ENCODE results near the gene RBP3.

DNA sequence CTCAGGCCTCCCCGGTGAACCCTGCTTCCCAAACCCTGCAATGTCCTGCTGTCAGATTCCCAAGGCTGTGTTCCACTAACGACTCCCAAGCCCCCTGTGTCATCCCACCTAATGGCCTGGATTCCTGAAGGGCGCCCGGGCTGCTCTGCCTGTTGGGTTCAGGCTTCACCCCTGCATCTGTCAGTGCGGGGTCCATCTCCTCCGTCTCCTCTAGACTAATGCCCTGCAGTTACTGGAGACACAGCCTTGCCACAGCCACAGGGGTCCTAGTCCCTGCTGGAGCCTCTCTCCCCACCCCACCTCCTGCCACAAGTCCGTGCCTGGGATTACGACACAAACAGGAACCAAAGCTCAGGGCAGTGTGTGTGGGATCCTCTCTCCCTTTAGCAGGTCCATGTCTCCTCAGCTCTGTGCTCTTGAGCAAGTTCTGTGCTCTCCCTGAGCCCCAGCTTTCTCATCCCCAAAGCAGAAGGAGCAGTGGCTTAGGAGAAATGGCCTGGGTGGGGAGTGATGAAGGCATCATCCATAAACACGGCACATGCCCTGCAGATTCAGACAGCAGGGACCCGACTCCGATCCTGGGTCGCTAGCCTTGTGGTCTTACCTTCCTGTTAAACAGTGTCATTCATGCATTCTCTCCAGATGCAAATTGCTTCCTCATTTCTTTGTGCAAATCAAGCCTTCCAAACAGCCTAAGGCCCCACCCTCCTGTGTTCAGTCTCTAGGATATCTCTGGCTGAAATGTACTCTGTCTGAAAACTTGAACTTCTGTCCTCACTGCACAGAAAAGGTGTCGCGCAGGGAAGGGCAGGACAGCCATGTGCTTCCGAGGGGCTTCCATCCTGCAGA lies 8.2 kb upstream of the RBP3 start:
- TF ChIP-seq CTCF (IDR thresholded peaks at IDR 0.05; ENCODE audit: low read depth, low read length) (no peak), EZH2phosphoT487 (IDR thresholded peaks at IDR 0.05; ENCODE audit: low read depth) (no peak)
